ENCODE data around the gene CTDSP2. TPM values are rescaled to one million over a fixed set of nuclear protein-coding genes. Genes with fewer than 3 reads are reported as not detected.

The CTDSP2 gene
- total RNA-seq, 1 donor from 2014 or later: 87.1 TPM

GRCh38 chr12:57779736-57780135 lies 66.8 kb downstream of the CTDSP2 start:
- no peak overlapping the region for H3K27ac Mint-ChIP-seq (ENCODE audit: unreplicated experiment)
- H4K20me1 ChIP-seq (ENCODE audit: insufficient read depth, low read length): peaks cover 5% of the 10 kb centered on the region
- H3K27ac ChIP-seq (ENCODE audit: low read depth, low read length): no peak overlapping the region
- no peak for DNase-seq (ENCODE audit: low read depth)
- no peaks in the 10 kb centered on the region for H3K9me3 ChIP-seq (ENCODE audit: insufficient read depth, low read depth, low read length)
- FAIRE-seq: no peak
- H3K4me3 Mint-ChIP-seq (ENCODE audit: unreplicated experiment): no peak overlapping the region
- no peak overlapping the region for H3K4me3 ChIP-seq (ENCODE audit: insufficient read depth, low read depth, low read length)
- H3K4me2 ChIP-seq (ENCODE audit: low read length): no peak overlapping the region
- H3K27me3 ChIP-seq (ENCODE audit: insufficient read depth, low read length): no peaks in the 10 kb centered on the region
- no peak for TF ChIP-seq EZH2 (IDR thresholded peaks at IDR 0.05; ENCODE audit: insufficient read depth, low read length)
- no peak for TF ChIP-seq CTCF (IDR thresholded peaks at IDR 0.05; ENCODE audit: insufficient read depth, low read depth, low read length)
- H3K36me3 Mint-ChIP-seq (ENCODE audit: low read depth, unreplicated experiment): peaks cover 12% of the 10 kb centered on the region
- H3K79me2 ChIP-seq (ENCODE audit: insufficient read depth, low read length): peaks cover 18% of the 10 kb centered on the region
- no peaks in the 10 kb centered on the region for H3K9me3 Mint-ChIP-seq (ENCODE audit: unreplicated experiment)
- H3K27me3 Mint-ChIP-seq (ENCODE audit: low read depth, unreplicated experiment): no peaks in the 10 kb centered on the region
- H3K4me1 ChIP-seq (ENCODE audit: insufficient read depth, low read length): peaks cover 4% of the 10 kb centered on the region
- H2AFZ ChIP-seq (ENCODE audit: low read depth, low read length): no peak overlapping the region
- H3K36me3 ChIP-seq (ENCODE audit: insufficient read depth, low read length): peaks cover 7% of the 10 kb centered on the region
- no peak overlapping the region for H3K9ac ChIP-seq (ENCODE audit: low read length)
- peaks cover 5% of the 10 kb centered on the region for H3K4me1 Mint-ChIP-seq (ENCODE audit: low read depth, unreplicated experiment)

GRCh38 chr12:57777911-57778310 lies 68.6 kb downstream of the CTDSP2 start:
- H2AFZ ChIP-seq (ENCODE audit: low read depth, low read length): no peak overlapping the region
- Mint-ChIP-seq H3K9me3 (ENCODE audit: unreplicated experiment) (no peaks in the 10 kb centered on the region), H3K4me3 (ENCODE audit: unreplicated experiment) (no peak overlapping the region), H3K4me1 (ENCODE audit: low read depth, unreplicated experiment) (peaks cover 4% of the 10 kb centered on the region), H3K27ac (ENCODE audit: unreplicated experiment) (no peak overlapping the region), H3K27me3 (ENCODE audit: low read depth, unreplicated experiment) (no peaks in the 10 kb centered on the region), H3K36me3 (ENCODE audit: low read depth, unreplicated experiment) (peaks cover 15% of the 10 kb centered on the region)
- H3K27me3 ChIP-seq (ENCODE audit: insufficient read depth, low read length): no peaks in the 10 kb centered on the region
- H3K79me2 ChIP-seq (ENCODE audit: insufficient read depth, low read length): peaks cover 9% of the 10 kb centered on the region
- no peak overlapping the region for H3K4me3 ChIP-seq (ENCODE audit: insufficient read depth, low read depth, low read length)
- no peak overlapping the region for H3K27ac ChIP-seq (ENCODE audit: low read depth, low read length)
- no peak for TF ChIP-seq EZH2 (IDR thresholded peaks at IDR 0.05; ENCODE audit: insufficient read depth, low read length)
- no peak for TF ChIP-seq CTCF (IDR thresholded peaks at IDR 0.05; ENCODE audit: insufficient read depth, low read depth, low read length)
- no peak for DNase-seq (ENCODE audit: low read depth)
- H3K4me2 ChIP-seq (ENCODE audit: low read length): no peak overlapping the region
- H4K20me1 ChIP-seq (ENCODE audit: insufficient read depth, low read length): peaks cover 5% of the 10 kb centered on the region
- no peak overlapping the region for H3K9ac ChIP-seq (ENCODE audit: low read length)
- H3K36me3 ChIP-seq (ENCODE audit: insufficient read depth, low read length): peaks cover 7% of the 10 kb centered on the region
- no peaks in the 10 kb centered on the region for H3K9me3 ChIP-seq (ENCODE audit: insufficient read depth, low read depth, low read length)
- FAIRE-seq: no peak
- no peaks in the 10 kb centered on the region for H3K4me1 ChIP-seq (ENCODE audit: insufficient read depth, low read length)

- H3K79me2 ChIP-seq (ENCODE audit: insufficient read depth, low read length): peaks cover 6% of the 10 kb centered on the region
- H3K4me2 ChIP-seq (ENCODE audit: low read length): no peak overlapping the region
- H3K27me3 ChIP-seq (ENCODE audit: insufficient read depth, low read length): no peaks in the 10 kb centered on the region
- Mint-ChIP-seq H3K36me3 (ENCODE audit: low read depth, unreplicated experiment) (peaks cover 15% of the 10 kb centered on the region), H3K27ac (ENCODE audit: unreplicated experiment) (no peak overlapping the region), H3K4me3 (ENCODE audit: unreplicated experiment) (no peak overlapping the region), H3K4me1 (ENCODE audit: low read depth, unreplicated experiment) (peaks cover 6% of the 10 kb centered on the region), H3K27me3 (ENCODE audit: low read depth, unreplicated experiment) (no peaks in the 10 kb centered on the region), H3K9me3 (ENCODE audit: unreplicated experiment) (no peaks in the 10 kb centered on the region)
- no peak overlapping the region for H2AFZ ChIP-seq (ENCODE audit: low read depth, low read length)
- H3K4me3 ChIP-seq (ENCODE audit: insufficient read depth, low read depth, low read length): no peak overlapping the region
- no peaks in the 10 kb centered on the region for H3K9me3 ChIP-seq (ENCODE audit: insufficient read depth, low read depth, low read length)
- no peaks in the 10 kb centered on the region for H3K4me1 ChIP-seq (ENCODE audit: insufficient read depth, low read length)
- no peak for TF ChIP-seq EZH2 (IDR thresholded peaks at IDR 0.05; ENCODE audit: insufficient read depth, low read length)
- TF ChIP-seq CTCF (IDR thresholded peaks at IDR 0.05; ENCODE audit: insufficient read depth, low read depth, low read length): no peak
- H3K27ac ChIP-seq (ENCODE audit: low read depth, low read length): no peak overlapping the region
- H3K36me3 ChIP-seq (ENCODE audit: insufficient read depth, low read length): peaks cover 7% of the 10 kb centered on the region
- H4K20me1 ChIP-seq (ENCODE audit: insufficient read depth, low read length): peaks cover 5% of the 10 kb centered on the region
- no peak overlapping the region for H3K9ac ChIP-seq (ENCODE audit: low read length)
- no peak for DNase-seq (ENCODE audit: low read depth)
- FAIRE-seq: no peak
Measured at GRCh38 chr12:57777367-57777766, 69.2 kb downstream of the CTDSP2 start.
